Right lobe of liver (tissue), 6 donors: Measurements from ENCODE around the gene ZNF672. TPM values are rescaled to one million over a fixed set of nuclear protein-coding genes. Genes with fewer than 3 reads are reported as not detected.
"Not testable (repeated sequence)": the region's sequence is repeated elsewhere in the genome, so short reads cannot be mapped to it uniquely, and the experiment has no call there.

ENCODE experiments used
- ATAC-seq, 4 donors: fragments of 200-7000 bp; cut with Tn5 transposase; one replicate each; pipeline ENCODE4 v1.9.1; 2020; ENCODE audit warnings: mild to moderate bottlenecking in 4 of 4, moderate library complexity in 4 of 4
- DNase-seq, 3 donors: peaks; one replicate each; pipeline ENCODE4 v3.0.0-alpha.2; 2020
- H3K27ac ChIP-seq, 3 donors: fragments of 200-600 bp; one replicate each; pipeline ENCODE4 v1.8.0; 2022
- H3K27me3 ChIP-seq, 2 donors: fragments of 200-600 bp; one replicate each; pipeline ENCODE4 v1.8.0; 2022
- H3K36me3 ChIP-seq, 4 donors: fragments of 200-600 bp; sonication (generic) in 1 of 4; one replicate each; pipeline versions ENCODE4 v1.5.1 to v1.8.0; 2017 to 2022; ENCODE audit warnings: control low read depth in 1 of 4
- H3K4me1 ChIP-seq, 4 donors: fragments of 200-600 bp; sonication (generic) in 1 of 4; one replicate each; pipeline versions ENCODE4 v1.5.1 to v1.8.0; 2017 to 2022; ENCODE audit warnings: control low read depth in 1 of 4
- H3K4me3 ChIP-seq, 3 donors: fragments of 200-600 bp; one replicate each; pipeline ENCODE4 v1.8.0; 2022
- H3K9me3 ChIP-seq, 4 donors: fragments of 200-600 bp; sonication (generic) in 1 of 4; one replicate each; pipeline versions ENCODE4 v1.5.1 to v1.8.0; 2017 to 2022; ENCODE audit warnings: control low read depth in 1 of 4
- CTCF ChIP-seq, 4 donors: fragments of 200-600 bp in 3 of 4; fragments of 450-650 bp in 1 of 4; IDR thresholded peaks; one replicate each; pipeline versions ENCODE4 v1.5.1 to v1.8.0; 2016 to 2022; ENCODE audit warnings: antibody characterized with exemption in 4 of 4, mild to moderate bottlenecking in 2 of 4
- POLR2A ChIP-seq: fragments of 450-650 bp; IDR thresholded peaks from one replicate; pipeline ENCODE4 v1.6.1; 2017; ENCODE audit warnings: antibody characterized with exemption, mild to moderate bottlenecking
- WGBS: methylation state at CpG from one replicate; pipeline ENCODE4 v1.1.6; 2018; ENCODE audit warnings: low coverage, low lambda C conversion rate; ENCODE audit not compliant: insufficient coverage; ENCODE audit errors: missing lambda C conversion rate; 5-methylcytosine and 5-hydroxymethylcytosine counted together
- intact Hi-C, 2 donors: fragments of 100-400 bp; cut with DNase I; formaldehyde crosslinking; loops; one replicate each; pipeline versions ENCODE4 v1.11.2 to v1.14.1; 2022
- total RNA-seq, 6 experiments: library from RNA; depleted of rRNA in 2 of 6; stranded (reverse); fragments of >200 nt in 2 of 6; fragmentation: NEBNext Ultra II Directional in 3 of 6; extraction: Animal tissue kit (Norgen Biotek cat#: 25700) in 3 of 6; gene quantifications; one replicate each; pipeline versions ENCODE4 v1.1.0 to v1.2.4, GENCODE V29; 2016 to 2023
- donor health status: DM: no; HTN: yes; CAD: no.
- donor health status: DM: no; HTN: no; CAD: no.
- donor health status: DM: no; HTN: no; CAD: no.
- donor health status: DM: no; HTN: yes; CAD: no.
- donor health status: DM: no; HTN: yes; CAD: no.

Gene ZNF672
- total RNA-seq, 6 experiments from 2014 or later, result 16.9 to 24.3 (median 19.4) TPM

- WGBS, result 14% methylated on average over 24 of the region's 31 CpGs
- intact Hi-C loops, result no loop called here
- ATAC-seq (peak; percentile 57 to 73 (median 62)), DNase-seq (peak in 2 of 3 donors; percentile 61 to 63)
- Histone ChIP-seq H3K36me3 (no peaks in the 10 kb centered on the region), H3K27ac (peak overlapping the region; percentile 78 to 80 (median 80)), H3K4me1 (peaks cover 0 to 7% (median 0%) of the 10 kb centered on the region in 4 donors), H3K27me3 (no peaks in the 10 kb centered on the region), H3K9me3 (no peaks in the 10 kb centered on the region), H3K4me3 (peak overlapping the region; percentile 36 to 60 (median 55))
- TF ChIP-seq POLR2A (no peak), CTCF (IDR thresholded peaks at IDR 0.05) (no peak)
Measured at GRCh38 chr1:248872752-248873408, 34.9 kb downstream of the ZNF672 start.

GRCh38 chr1:248873409-248873992 is 35.5 kb downstream of the ZNF672 start:
- DNase-seq, result peak; percentile 91 to 93 (median 91)
- no peaks in the 10 kb centered on the region for H3K36me3 ChIP-seq
- peaks cover 0 to 7% (median 0%) of the 10 kb centered on the region in 4 donors for H3K4me1 ChIP-seq
- peak; percentile 91 to 94 (median 93) for ATAC-seq
- H3K27ac ChIP-seq, result peak overlapping the region; percentile 78 to 80 (median 80)
- intact Hi-C loops, result no loop called here
- H3K27me3 ChIP-seq, result no peaks in the 10 kb centered on the region
- H3K9me3 ChIP-seq, result no peaks in the 10 kb centered on the region
- peak; percentile 50 for TF ChIP-seq POLR2A
- no peak for TF ChIP-seq CTCF (IDR thresholded peaks at IDR 0.05)
- peak overlapping the region; percentile 36 to 60 (median 55) for H3K4me3 ChIP-seq
- WGBS, result 2% methylated on average over 23 of the region's 41 CpGs

- Histone ChIP-seq H3K27ac (peak overlapping the region; percentile 78 to 80 (median 80)), H3K9me3 (no peaks in the 10 kb centered on the region), H3K4me1 (peaks cover 0 to 7% (median 0%) of the 10 kb centered on the region in 4 donors), H3K36me3 (no peaks in the 10 kb centered on the region), H3K4me3 (peak overlapping the region; percentile 36 to 60 (median 55)), H3K27me3 (no peaks in the 10 kb centered on the region)
- DNase-seq, result peak in 1 of 3 donors; percentile 59
- ATAC-seq, result peak; percentile 55 to 75 (median 66)
- WGBS, result 9% methylated on average over 23 of the region's 23 CpGs
- TF ChIP-seq POLR2A (no peak), CTCF (IDR thresholded peaks at IDR 0.05) (no peak)
- intact Hi-C loops, result no loop called here
Measured at GRCh38 chr1:248873993-248874533, 36.0 kb downstream of the ZNF672 start.

GRCh38 chr1:248881261-248881660 is 43.2 kb downstream of the ZNF672 start:
- DNase-seq (no peak), ATAC-seq (no peak)
- H3K9me3 ChIP-seq, result no peaks in the 10 kb centered on the region
- H3K4me3 ChIP-seq, result no peak overlapping the region
- intact Hi-C loops, result no loop called here
- no peak for TF ChIP-seq POLR2A
- TF ChIP-seq CTCF (IDR thresholded peaks at IDR 0.05), result no peak
- H3K36me3 ChIP-seq, result no peaks in the 10 kb centered on the region
- H3K27me3 ChIP-seq, result no peaks in the 10 kb centered on the region
- WGBS, result 88% methylated on average over 1 of the region's 1 CpG
- no peak overlapping the region for H3K27ac ChIP-seq
- H3K4me1 ChIP-seq, result no peaks in the 10 kb centered on the region

GRCh38 chr1:248882427-248882826 is 44.4 kb downstream of the ZNF672 start:
- DNase-seq, H3K4me1 ChIP-seq, H3K36me3 ChIP-seq, ATAC-seq, H3K27me3 ChIP-seq, intact Hi-C loops, H3K27ac ChIP-seq, H3K4me3 ChIP-seq, H3K9me3 ChIP-seq: not testable (repeated sequence)
- WGBS, result 79% methylated on average over 6 of the region's 7 CpGs
